KMS-11 (cell line): ENCODE data around the gene NAGLU.
A peak's percentile ranks its signal among the peaks of the same experiment; 100 is the strongest.

ENCODE experiments used
- H2AFZ ChIP-seq: fragments of 200-600 bp; sonication (generic); 2 replicates; pipeline ENCODE4 v1.6.1; 2016; ENCODE audit warnings: antibody characterized with exemption, mixed run types, low read depth
- H3K27ac ChIP-seq: fragments of 200-600 bp; sonication (generic); 2 replicates; pipeline ENCODE4 v1.6.1; 2016; ENCODE audit warnings: mild to moderate bottlenecking, mixed run types
- H3K27me3 ChIP-seq: fragments of 200-600 bp; sonication (generic); 2 replicates; pipeline ENCODE4 v1.6.1; 2017; ENCODE audit warnings: mild to moderate bottlenecking, low read depth, mixed run types, moderate library complexity; ENCODE audit not compliant: insufficient read depth
- H3K36me3 ChIP-seq: fragments of 200-600 bp; sonication (generic); 2 replicates; pipeline ENCODE4 v1.6.1; 2017; ENCODE audit warnings: mild to moderate bottlenecking, mixed run types; ENCODE audit not compliant: insufficient read depth
- H3K4me1 ChIP-seq: fragments of 200-600 bp; sonication (generic); 2 replicates; pipeline ENCODE4 v1.6.1; 2016; ENCODE audit warnings: mild to moderate bottlenecking, low read depth, mixed run types; ENCODE audit not compliant: poor library complexity, severe bottlenecking
- H3K4me2 ChIP-seq: fragments of 200-600 bp; sonication (generic); 2 replicates; pipeline ENCODE4 v1.7.0; 2016; ENCODE audit warnings: mild to moderate bottlenecking, mixed run types
- H3K4me3 ChIP-seq: fragments of 200-600 bp; sonication (generic); IDR thresholded peaks from 2 replicates; pipeline ENCODE4 v1.6.1; 2017; ENCODE audit warnings: low read depth, low read length, mixed read lengths; ENCODE audit not compliant: insufficient read depth
- H3K79me2 ChIP-seq: fragments of 200-600 bp; sonication (generic); 2 replicates; pipeline ENCODE4 v1.6.1; 2016; ENCODE audit warnings: low read depth, mixed run types; ENCODE audit not compliant: insufficient read depth
- H3K9ac ChIP-seq: fragments of 200-600 bp; sonication (generic); 2 replicates; pipeline ENCODE4 v1.6.1; 2016; ENCODE audit warnings: mild to moderate bottlenecking, mixed run types
- H4K20me1 ChIP-seq: fragments of 200-600 bp; sonication (generic); 2 replicates; pipeline ENCODE4 v1.6.1; 2016; ENCODE audit warnings: mild to moderate bottlenecking, mixed run types; ENCODE audit not compliant: insufficient read depth
- TF ChIP-seq, protein P1 (sequence below): fragments of 200-600 bp; sonication (generic); conservative IDR thresholded peaks from 2 replicates; pipeline ENCODE4 v1.6.1; 2017; ENCODE audit warnings: low read depth, mild to moderate bottlenecking, antibody characterized with exemption, low read length, moderate library complexity, mixed read lengths

Gene NAGLU

DNA sequence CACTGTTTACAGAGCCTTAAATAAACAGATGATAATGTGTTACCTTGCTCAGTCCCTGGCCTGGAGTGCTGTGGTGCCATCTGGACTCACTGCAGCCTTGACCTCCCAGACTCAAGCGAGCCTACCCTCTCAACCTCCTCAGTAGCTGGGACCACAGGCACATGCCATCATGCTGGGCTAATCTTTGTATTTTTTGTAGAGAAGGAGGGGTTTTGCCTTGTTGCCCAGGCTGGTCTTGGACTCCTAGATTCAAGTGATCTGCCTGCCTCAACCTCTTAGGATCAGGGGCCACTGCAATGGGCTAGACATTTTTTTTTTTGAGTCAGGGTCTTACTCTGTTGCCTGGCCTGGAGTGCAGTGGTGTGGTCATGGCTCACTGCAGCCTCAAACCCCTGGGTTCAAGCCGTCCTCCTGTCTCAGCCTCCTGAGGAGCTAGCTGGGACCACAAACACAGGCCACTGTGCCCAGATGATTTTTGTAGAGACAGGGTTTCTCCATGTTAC is 5.0 kb upstream of the NAGLU start:
- Histone ChIP-seq H3K4me3 (no peak overlapping the region), H3K4me2 (no peak overlapping the region), H3K9ac (no peak overlapping the region), H3K27me3 (no peaks in the 10 kb centered on the region), H4K20me1 (no peaks in the 10 kb centered on the region), H3K36me3 (no peaks in the 10 kb centered on the region), H3K79me2 (no peaks in the 10 kb centered on the region), H3K27ac (no peak overlapping the region), H2AFZ (no peak overlapping the region), H3K4me1 (peaks cover 42% of the 10 kb centered on the region)
- TF ChIP-seq, protein P1, sequence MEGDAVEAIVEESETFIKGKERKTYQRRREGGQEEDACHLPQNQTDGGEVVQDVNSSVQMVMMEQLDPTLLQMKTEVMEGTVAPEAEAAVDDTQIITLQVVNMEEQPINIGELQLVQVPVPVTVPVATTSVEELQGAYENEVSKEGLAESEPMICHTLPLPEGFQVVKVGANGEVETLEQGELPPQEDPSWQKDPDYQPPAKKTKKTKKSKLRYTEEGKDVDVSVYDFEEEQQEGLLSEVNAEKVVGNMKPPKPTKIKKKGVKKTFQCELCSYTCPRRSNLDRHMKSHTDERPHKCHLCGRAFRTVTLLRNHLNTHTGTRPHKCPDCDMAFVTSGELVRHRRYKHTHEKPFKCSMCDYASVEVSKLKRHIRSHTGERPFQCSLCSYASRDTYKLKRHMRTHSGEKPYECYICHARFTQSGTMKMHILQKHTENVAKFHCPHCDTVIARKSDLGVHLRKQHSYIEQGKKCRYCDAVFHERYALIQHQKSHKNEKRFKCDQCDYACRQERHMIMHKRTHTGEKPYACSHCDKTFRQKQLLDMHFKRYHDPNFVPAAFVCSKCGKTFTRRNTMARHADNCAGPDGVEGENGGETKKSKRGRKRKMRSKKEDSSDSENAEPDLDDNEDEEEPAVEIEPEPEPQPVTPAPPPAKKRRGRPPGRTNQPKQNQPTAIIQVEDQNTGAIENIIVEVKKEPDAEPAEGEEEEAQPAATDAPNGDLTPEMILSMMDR = no peak

DNA sequence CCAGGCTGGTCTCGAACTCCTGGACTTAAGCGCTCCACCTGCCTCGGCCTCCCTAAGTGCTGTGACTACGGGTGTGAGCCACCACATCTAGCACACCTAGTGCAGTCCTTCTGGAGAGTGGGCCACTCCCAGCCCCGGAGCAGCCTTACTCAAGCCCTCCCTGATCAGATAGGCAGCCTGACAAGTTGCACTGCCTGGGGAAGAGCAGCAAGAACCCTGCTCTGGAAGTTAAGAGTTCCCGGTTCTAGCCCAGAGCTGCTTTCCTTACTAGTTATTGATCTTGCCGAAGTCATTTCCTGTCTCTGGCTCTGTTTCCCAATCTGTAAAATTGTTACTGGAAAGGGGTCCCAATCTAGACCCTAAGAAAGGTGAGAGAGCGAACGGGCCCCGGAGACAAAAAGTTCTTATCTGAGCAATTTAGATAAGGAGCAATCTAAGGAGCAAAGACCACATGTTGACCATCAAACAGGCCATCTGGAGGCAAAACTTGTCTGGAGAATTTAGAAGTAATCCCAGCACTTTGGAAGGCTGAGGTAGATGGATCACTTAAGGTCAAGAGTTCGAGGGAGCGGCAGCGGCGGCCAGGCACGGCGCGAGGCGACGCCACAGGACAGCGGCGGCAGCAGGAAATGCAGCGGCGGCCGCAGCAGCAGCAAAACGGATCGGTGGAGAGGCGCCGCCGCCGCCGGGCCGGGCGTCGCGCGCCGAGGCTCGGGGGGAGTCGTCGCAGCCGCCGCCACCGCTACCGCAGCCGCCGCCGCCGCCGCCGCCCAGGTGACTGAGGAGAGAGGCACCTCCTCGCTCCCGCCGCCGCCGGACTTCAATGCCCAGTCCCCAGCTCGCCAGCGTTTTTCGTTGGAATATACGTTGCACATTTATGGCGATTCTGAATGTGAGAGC is 4.3 kb upstream of the NAGLU start:
- H3K79me2 ChIP-seq = no peaks in the 10 kb centered on the region
- no peak overlapping the region for H3K27ac ChIP-seq
- no peaks in the 10 kb centered on the region for H3K36me3 ChIP-seq
- peak overlapping the region; percentile 60 for H2AFZ ChIP-seq
- no peak overlapping the region for H3K4me3 ChIP-seq
- H3K9ac ChIP-seq = no peak overlapping the region; the same call in 1 of the 2 replicates
- no peaks in the 10 kb centered on the region for H3K27me3 ChIP-seq
- H4K20me1 ChIP-seq = no peaks in the 10 kb centered on the region
- H3K4me1 ChIP-seq = peaks cover 42% of the 10 kb centered on the region
- H3K4me2 ChIP-seq = peak overlapping the region; percentile 42
- TF ChIP-seq, protein P1 = peak; percentile 48

DNA sequence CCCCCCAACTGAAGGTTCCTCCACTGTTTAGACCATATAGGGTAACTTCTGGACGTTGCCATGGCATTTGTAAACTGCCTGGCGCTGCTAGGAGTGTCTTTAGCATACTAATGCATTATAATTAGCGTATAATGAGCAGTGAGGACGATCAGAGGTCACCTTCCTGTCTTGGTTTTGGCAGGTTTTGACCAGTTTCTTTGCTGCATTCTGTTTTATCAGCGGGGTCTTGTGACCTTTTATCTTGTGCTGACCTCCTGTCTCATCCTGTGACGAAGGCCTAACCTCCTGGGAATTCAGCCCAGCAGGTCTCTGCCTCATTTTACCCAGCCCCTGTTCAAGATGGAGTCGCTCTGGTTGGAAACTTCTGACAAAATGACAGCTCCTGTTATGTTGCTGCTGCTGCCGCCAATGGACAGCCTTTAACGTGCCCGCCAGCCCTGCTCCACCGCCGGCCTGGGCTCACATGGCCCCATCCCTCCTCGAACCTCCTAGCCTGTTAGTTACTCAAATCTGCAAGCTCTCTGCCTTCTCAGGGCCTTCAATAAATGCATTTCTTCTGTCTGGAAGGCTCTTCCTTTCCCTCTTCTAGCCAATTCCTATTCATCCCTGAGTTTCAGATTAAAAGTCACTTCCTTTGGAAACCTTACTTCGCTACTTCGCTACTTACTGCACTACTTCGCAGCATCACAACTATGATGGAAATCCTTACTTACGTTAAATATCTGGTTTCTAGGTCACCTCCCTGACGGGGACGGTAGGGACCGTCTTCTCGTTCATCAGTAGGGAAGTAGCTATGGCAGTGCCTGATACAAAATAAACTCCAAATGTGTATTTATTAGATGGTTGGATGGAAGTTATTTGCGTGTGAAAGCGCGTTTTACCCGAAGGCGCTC is 640 bp upstream of the NAGLU start:
- peaks cover 41% of the 10 kb centered on the region for H3K4me1 ChIP-seq
- no peaks in the 10 kb centered on the region for H3K36me3 ChIP-seq
- peaks cover 15% of the 10 kb centered on the region; the same call in 1 of the 2 replicates for H3K79me2 ChIP-seq
- peak overlapping the region; percentile 28; the same call in 1 of the 2 replicates for H3K9ac ChIP-seq
- peak overlapping the region; percentile 55 for H3K27ac ChIP-seq
- peak overlapping the region; percentile 95 for H3K4me2 ChIP-seq
- H3K4me3 ChIP-seq = peak overlapping the region; percentile 39
- peak overlapping the region; percentile 72 for H2AFZ ChIP-seq
- H4K20me1 ChIP-seq = no peaks in the 10 kb centered on the region
- TF ChIP-seq, protein P1 = no peak
- no peaks in the 10 kb centered on the region for H3K27me3 ChIP-seq

DNA sequence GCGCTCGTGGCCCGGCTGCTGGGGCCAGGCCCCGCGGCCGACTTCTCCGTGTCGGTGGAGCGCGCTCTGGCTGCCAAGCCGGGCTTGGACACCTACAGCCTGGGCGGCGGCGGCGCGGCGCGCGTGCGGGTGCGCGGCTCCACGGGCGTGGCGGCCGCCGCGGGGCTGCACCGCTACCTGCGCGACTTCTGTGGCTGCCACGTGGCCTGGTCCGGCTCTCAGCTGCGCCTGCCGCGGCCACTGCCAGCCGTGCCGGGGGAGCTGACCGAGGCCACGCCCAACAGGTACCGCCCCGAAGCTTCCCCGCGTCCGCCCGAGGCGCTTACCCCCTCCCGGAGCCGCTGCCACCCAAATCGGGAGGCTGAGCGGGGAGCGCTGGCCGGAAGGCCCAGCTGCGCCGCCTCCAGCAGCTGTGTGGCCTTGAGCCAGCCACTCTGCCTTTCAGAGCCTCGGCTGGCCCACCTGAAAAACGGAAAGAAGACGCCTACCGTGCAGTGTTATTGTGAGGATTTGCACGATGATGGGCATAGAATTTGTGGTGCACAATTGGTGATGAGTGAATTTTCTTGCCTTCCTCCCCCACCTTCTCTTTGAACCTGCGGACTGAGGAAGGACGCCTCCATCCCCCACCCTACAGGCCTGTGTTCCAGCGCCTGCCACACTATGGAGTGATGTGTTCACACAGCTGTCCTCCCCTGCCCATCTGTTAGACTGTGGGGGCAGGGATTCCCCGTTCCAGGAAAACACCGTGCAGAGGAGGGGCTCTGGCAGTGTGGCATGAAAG is 523 bp downstream of the NAGLU start:
- TF ChIP-seq, protein P1 = no peak
- Histone ChIP-seq H3K4me2 (peak overlapping the region; percentile 98), H4K20me1 (no peaks in the 10 kb centered on the region), H3K4me1 (peaks cover 34% of the 10 kb centered on the region), H3K9ac (peak overlapping the region; percentile 28; the same call in 1 of the 2 replicates), H3K27me3 (no peaks in the 10 kb centered on the region), H3K79me2 (peaks cover 15% of the 10 kb centered on the region; the same call in 1 of the 2 replicates), H3K4me3 (peak overlapping the region; percentile 38), H3K36me3 (no peaks in the 10 kb centered on the region), H2AFZ (peak overlapping the region; percentile 72), H3K27ac (peak overlapping the region; percentile 55)
